BLaER1 treated with 17β-estradiol and CSF1 and Interleukin-3, amounts not matched to agents 10 nM and 100 nM (cell line): ENCODE results near the gene LIPC.

Experiments used
- H3K27ac ChIP-seq, 11 experiments: shearing (Covaris generic); formaldehyde crosslinking; 2 replicates each; pipeline ENCODE4 v1.8.1; 2022
- H3K27me3 ChIP-seq, 11 experiments: shearing (Covaris generic); formaldehyde crosslinking; 2 replicates each; pipeline ENCODE4 v1.8.1; 2022
- H3K36me3 ChIP-seq, 11 experiments: shearing (Covaris generic); formaldehyde crosslinking; 2 replicates each; pipeline ENCODE4 v1.8.1; 2022
- H3K4me1 ChIP-seq, 10 experiments: shearing (Covaris generic); formaldehyde crosslinking; 2 replicates each; pipeline ENCODE4 v1.8.1; 2022
- H3K4me2 ChIP-seq, 11 experiments: shearing (Covaris generic); formaldehyde crosslinking; 2 replicates each; pipeline ENCODE4 v1.8.1; 2022
- H3K4me3 ChIP-seq, 10 experiments: shearing (Covaris generic); formaldehyde crosslinking; 2 replicates each; pipeline ENCODE4 v1.8.1; 2022
- H3K9ac ChIP-seq, 11 experiments: shearing (Covaris generic); formaldehyde crosslinking; 2 replicates each; pipeline ENCODE4 v1.8.1; 2022
- H3K9me3 ChIP-seq, 11 experiments: shearing (Covaris generic); formaldehyde crosslinking; replicated peaks in 1 of 11; 2 replicates each; pipeline ENCODE4 v1.8.1; 2022
- H4K20me1 ChIP-seq, 11 experiments: shearing (Covaris generic); formaldehyde crosslinking; 2 replicates each; pipeline ENCODE4 v1.8.1; 2022
- Cebpa-rat ChIP-seq, 11 experiments: shearing (Covaris generic); IDR thresholded peaks; 2 replicates each; pipeline ENCODE4 v1.8.1; 2022

Gene LIPC

GRCh38 chr15:58431221-58432149 is at the start of gene LIPC:
Gene LIPC, plus strand, starts transcription at chr15:58431991. Its CDS starts 42 bp downstream, at chr15:58432033.
- Histone ChIP-seq H3K27me3 (peaks cover 0 to 16% (median 5%) of the 10 kb centered on the region in 11 experiments; a peak in 6 of 22 replicates), H4K20me1 (no peaks in the 10 kb centered on the region), H3K4me1 (peaks cover 38 to 55% (median 49%) of the 10 kb centered on the region in 10 experiments), H3K36me3 (peaks cover 0 to 4% (median 0%) of the 10 kb centered on the region in 11 experiments; a peak in 1 of 22 replicates), H3K4me3 (no peak within 1 kb of the TSS), H3K9ac (peak within 1 kb of the TSS in 2 of 11 experiments; percentile 8 to 51; a peak in 3 of 22 replicates), H3K27ac (peak within 1 kb of the TSS in 2 of 11 experiments; percentile 16 to 71; a peak in 3 of 22 replicates), H3K4me2 (peak within 1 kb of the TSS; percentile 32 to 95 (median 79); a peak in 21 of 22 replicates), H3K9me3 (peaks cover 0 to 21% (median 8%) of the 10 kb centered on the region in 11 experiments; a peak in 8 of 22 replicates)
- TF ChIP-seq Cebpa-rat (IDR thresholded peaks at IDR 0.05): no peak

DNA sequence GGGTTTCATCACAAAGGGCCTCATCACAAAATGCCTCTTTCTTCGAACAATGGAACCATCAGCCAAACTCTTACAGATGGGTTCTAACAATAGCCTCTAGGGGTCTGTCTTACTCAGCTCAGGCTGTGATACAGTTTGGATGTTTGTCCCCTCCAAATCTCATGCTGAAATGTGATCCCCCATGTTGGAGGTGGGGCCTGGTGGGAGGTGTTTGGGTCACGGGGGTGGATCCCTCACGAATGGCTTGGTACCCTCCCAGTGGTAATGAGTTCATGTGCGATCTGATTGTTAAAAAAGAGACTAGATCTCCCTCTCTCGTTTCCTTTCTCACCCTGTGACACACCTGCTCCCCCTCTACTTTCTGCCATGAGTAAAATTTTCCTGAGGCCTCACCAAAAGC is 47.9 kb upstream of the LIPC start:
- Histone ChIP-seq H3K4me3 (no peak overlapping the region), H3K4me2 (peak overlapping the region in 1 of 11 experiments; percentile 11; a peak in 1 of 22 replicates), H3K36me3 (no peaks in the 10 kb centered on the region), H3K9ac (no peak overlapping the region), H3K27ac (no peak overlapping the region), H3K9me3 (peaks cover 0 to 43% (median 17%) of the 10 kb centered on the region in 11 experiments; a peak in 16 of 22 replicates), H3K27me3 (no peaks in the 10 kb centered on the region), H4K20me1 (no peaks in the 10 kb centered on the region), H3K4me1 (peaks cover 0 to 13% (median 5%) of the 10 kb centered on the region in 10 experiments; a peak in 6 of 20 replicates)
- no peak for TF ChIP-seq Cebpa-rat (IDR thresholded peaks at IDR 0.05)

GRCh38 chr15:58384667-58385066 is 47.1 kb upstream of the LIPC start:
- no peak overlapping the region for H3K27ac ChIP-seq

GRCh38 chr15:58386081-58386480 is 45.7 kb upstream of the LIPC start:
- H3K9ac ChIP-seq: no peak overlapping the region
- H3K36me3 ChIP-seq: no peaks in the 10 kb centered on the region
- H4K20me1 ChIP-seq: no peaks in the 10 kb centered on the region
- H3K4me3 ChIP-seq: no peak overlapping the region
- peaks cover 0 to 13% (median 5%) of the 10 kb centered on the region in 10 experiments; a peak in 6 of 20 replicates for H3K4me1 ChIP-seq
- no peaks in the 10 kb centered on the region for H3K27me3 ChIP-seq
- H3K4me2 ChIP-seq: no peak overlapping the region
- H3K27ac ChIP-seq: no peak overlapping the region
- no peak for TF ChIP-seq Cebpa-rat (IDR thresholded peaks at IDR 0.05)
- H3K9me3 ChIP-seq: peaks cover 0 to 47% (median 19%) of the 10 kb centered on the region in 11 experiments; a peak in 18 of 22 replicates

More at GRCh38 chr15:58384667-58385066, 47.1 kb upstream of the LIPC start:
- H3K9ac ChIP-seq: no peak overlapping the region
- H3K4me1 ChIP-seq: peaks cover 0 to 13% (median 5%) of the 10 kb centered on the region in 10 experiments; a peak in 6 of 20 replicates
- TF ChIP-seq Cebpa-rat (IDR thresholded peaks at IDR 0.05): no peak
- H3K27me3 ChIP-seq: no peaks in the 10 kb centered on the region
- no peaks in the 10 kb centered on the region for H4K20me1 ChIP-seq
- H3K36me3 ChIP-seq: no peaks in the 10 kb centered on the region
- no peak overlapping the region for H3K4me2 ChIP-seq
- peaks cover 0 to 46% (median 19%) of the 10 kb centered on the region in 11 experiments; a peak in 17 of 22 replicates for H3K9me3 ChIP-seq
- no peak overlapping the region for H3K4me3 ChIP-seq

GRCh38 chr15:58386641-58387040 is 45.1 kb upstream of the LIPC start:
- H3K4me1 ChIP-seq: peaks cover 0 to 13% (median 5%) of the 10 kb centered on the region in 10 experiments; a peak in 6 of 20 replicates

DNA sequence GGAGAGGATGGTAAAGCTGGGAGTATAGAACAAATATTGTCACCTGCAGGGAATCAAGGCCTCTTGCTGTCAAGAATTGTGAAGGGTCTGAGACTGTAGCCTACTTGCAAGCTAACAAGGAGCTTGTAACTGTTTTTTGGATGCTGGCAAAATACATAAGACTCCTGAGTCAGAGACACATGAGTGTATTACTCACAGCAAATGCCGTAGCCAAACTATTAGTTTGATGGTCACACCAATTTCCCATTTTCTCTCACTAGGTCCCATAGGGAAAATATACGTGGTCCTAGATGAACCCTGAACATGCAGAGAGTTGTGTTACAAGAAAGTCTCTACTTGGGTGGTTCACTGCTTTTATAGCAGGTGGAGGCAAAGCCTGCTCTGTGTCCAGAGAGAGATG is 44.7 kb upstream of the LIPC start:
- no peaks in the 10 kb centered on the region for H3K27me3 ChIP-seq
- peaks cover 2 to 13% (median 7%) of the 10 kb centered on the region in 10 experiments; a peak in 10 of 20 replicates for H3K4me1 ChIP-seq
- no peak for TF ChIP-seq Cebpa-rat (IDR thresholded peaks at IDR 0.05)
- H4K20me1 ChIP-seq: no peaks in the 10 kb centered on the region
- no peak overlapping the region for H3K4me3 ChIP-seq
- peaks cover 0 to 47% (median 19%) of the 10 kb centered on the region in 11 experiments; a peak in 18 of 22 replicates for H3K9me3 ChIP-seq
- no peak overlapping the region for H3K27ac ChIP-seq
- no peak overlapping the region for H3K9ac ChIP-seq
- no peaks in the 10 kb centered on the region for H3K36me3 ChIP-seq
- peak overlapping the region in 2 of 11 experiments; percentile 23 to 29; a peak in 3 of 22 replicates for H3K4me2 ChIP-seq

More at GRCh38 chr15:58386641-58387040, 45.1 kb upstream of the LIPC start:
- H4K20me1 ChIP-seq: no peaks in the 10 kb centered on the region
- H3K4me2 ChIP-seq: peak overlapping the region in 1 of 11 experiments; percentile 23; a peak in 2 of 22 replicates
- H3K27ac ChIP-seq: no peak overlapping the region
- H3K9ac ChIP-seq: no peak overlapping the region
- H3K36me3 ChIP-seq: no peaks in the 10 kb centered on the region
- H3K4me3 ChIP-seq: no peak overlapping the region
- H3K27me3 ChIP-seq: no peaks in the 10 kb centered on the region
- H3K9me3 ChIP-seq: peaks cover 0 to 47% (median 19%) of the 10 kb centered on the region in 11 experiments; a peak in 18 of 22 replicates
- TF ChIP-seq Cebpa-rat (IDR thresholded peaks at IDR 0.05): no peak

GRCh38 chr15:58388211-58388610 is 43.6 kb upstream of the LIPC start:
- Histone ChIP-seq H3K4me2 (no peak overlapping the region), H3K9me3 (peaks cover 0 to 46% (median 19%) of the 10 kb centered on the region in 11 experiments; a peak in 18 of 22 replicates), H3K9ac (no peak overlapping the region), H3K36me3 (no peaks in the 10 kb centered on the region), H3K27ac (no peak overlapping the region), H4K20me1 (no peaks in the 10 kb centered on the region), H3K4me3 (no peak overlapping the region), H3K4me1 (peaks cover 9 to 20% (median 13%) of the 10 kb centered on the region in 10 experiments; a peak in 12 of 20 replicates), H3K27me3 (no peaks in the 10 kb centered on the region)
- no peak for TF ChIP-seq Cebpa-rat (IDR thresholded peaks at IDR 0.05)

DNA sequence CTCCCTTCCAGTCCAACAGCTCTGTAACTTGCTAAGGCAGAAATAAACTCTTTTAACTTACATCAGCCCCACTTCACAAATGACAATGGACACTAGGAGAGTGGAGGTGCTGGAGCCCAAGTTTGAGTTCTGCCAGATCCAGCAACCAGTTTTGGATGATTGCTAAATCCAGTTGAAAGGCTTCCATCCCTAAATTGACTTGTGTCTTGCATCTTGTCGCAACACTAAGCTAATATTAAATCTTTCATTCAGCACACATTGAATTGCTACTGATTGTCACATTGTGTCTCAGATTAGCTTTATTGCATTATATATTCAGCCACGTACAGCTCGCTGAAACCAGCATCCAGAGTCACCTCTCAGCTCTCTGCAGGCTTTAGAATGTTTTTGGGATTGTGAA is 41.7 kb upstream of the LIPC start:
- TF ChIP-seq Cebpa-rat (IDR thresholded peaks at IDR 0.05): no peak
- no peak overlapping the region for H3K4me2 ChIP-seq
- no peak overlapping the region for H3K27ac ChIP-seq
- no peaks in the 10 kb centered on the region for H4K20me1 ChIP-seq
- H3K4me1 ChIP-seq: peaks cover 0 to 18% (median 12%) of the 10 kb centered on the region in 10 experiments; a peak in 11 of 20 replicates
- H3K9me3 ChIP-seq: peaks cover 0 to 29% (median 11%) of the 10 kb centered on the region in 11 experiments; a peak in 15 of 22 replicates
- H3K27me3 ChIP-seq: no peaks in the 10 kb centered on the region
- no peak overlapping the region for H3K9ac ChIP-seq
- H3K4me3 ChIP-seq: no peak overlapping the region
- H3K36me3 ChIP-seq: no peaks in the 10 kb centered on the region

GRCh38 chr15:58390655-58391054 is 41.1 kb upstream of the LIPC start:
- no peaks in the 10 kb centered on the region for H3K36me3 ChIP-seq
- no peaks in the 10 kb centered on the region for H3K27me3 ChIP-seq
- no peak for TF ChIP-seq Cebpa-rat (IDR thresholded peaks at IDR 0.05)
- no peak overlapping the region for H3K4me2 ChIP-seq
- H3K9ac ChIP-seq: no peak overlapping the region
- peaks cover 0 to 18% (median 12%) of the 10 kb centered on the region in 10 experiments; a peak in 12 of 20 replicates for H3K4me1 ChIP-seq
- peaks cover 0 to 29% (median 11%) of the 10 kb centered on the region in 11 experiments; a peak in 15 of 22 replicates for H3K9me3 ChIP-seq
- no peak overlapping the region for H3K27ac ChIP-seq
- H3K4me3 ChIP-seq: no peak overlapping the region
- no peaks in the 10 kb centered on the region for H4K20me1 ChIP-seq
